ENCODE results near the gene DIMT1.
A peak's percentile ranks its signal among the peaks of the same experiment; 100 is the strongest.

DIMT1 gene

GRCh38 chr5:62403411-62404250, at the start of gene DIMT1:
Gene DIMT1, minus strand, starts transcription at chr5:62403905. Its CDS starts 133 bp downstream, at chr5:62403772.
- DNase-seq (ENCODE audit: low read depth) = peak; percentile 99

- DNase-seq (ENCODE audit: low read depth) = peak; percentile 32
Observed at GRCh38 chr5:62450259-62450658, 46.6 kb upstream of the DIMT1 start.

GRCh38 chr5:62448528-62448927, 44.8 kb upstream of the DIMT1 start:
- no peak for DNase-seq (ENCODE audit: low read depth)

GRCh38 chr5:62432621-62433064, 28.9 kb upstream of the DIMT1 start:
- no peak for DNase-seq (ENCODE audit: low read depth)

GRCh38 chr5:62431735-62432620, 28.3 kb upstream of the DIMT1 start:
- no peak for DNase-seq (ENCODE audit: low read depth)

GRCh38 chr5:62424763-62425162, 21.1 kb upstream of the DIMT1 start:
- no peak for DNase-seq (ENCODE audit: low read depth)

DNA sequence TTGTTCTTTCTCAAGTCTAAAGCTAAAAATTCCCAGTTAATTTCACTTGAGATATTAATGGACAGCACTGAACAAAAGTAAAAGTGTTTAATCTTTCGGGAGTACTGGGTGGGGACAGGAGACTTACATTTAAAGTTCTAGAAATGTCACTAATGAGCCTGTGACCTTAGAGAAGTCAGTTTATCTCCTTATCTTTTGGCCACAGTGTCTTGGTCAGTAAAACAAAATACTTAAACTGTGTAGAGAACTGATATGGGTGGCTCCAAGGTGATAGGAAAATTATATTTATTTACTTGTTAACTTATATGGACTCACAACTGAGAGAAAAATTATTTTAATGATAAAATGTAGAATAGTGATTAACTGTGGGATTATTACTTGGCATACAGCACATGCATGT, 17.7 kb upstream of the DIMT1 start:
- DNase-seq (ENCODE audit: low read depth) = no peak

- DNase-seq (ENCODE audit: low read depth) = no peak
Observed at GRCh38 chr5:62419609-62420008, 15.9 kb upstream of the DIMT1 start.

GRCh38 chr5:62418462-62419076, 14.9 kb upstream of the DIMT1 start:
- DNase-seq (ENCODE audit: low read depth) = no peak

DNA sequence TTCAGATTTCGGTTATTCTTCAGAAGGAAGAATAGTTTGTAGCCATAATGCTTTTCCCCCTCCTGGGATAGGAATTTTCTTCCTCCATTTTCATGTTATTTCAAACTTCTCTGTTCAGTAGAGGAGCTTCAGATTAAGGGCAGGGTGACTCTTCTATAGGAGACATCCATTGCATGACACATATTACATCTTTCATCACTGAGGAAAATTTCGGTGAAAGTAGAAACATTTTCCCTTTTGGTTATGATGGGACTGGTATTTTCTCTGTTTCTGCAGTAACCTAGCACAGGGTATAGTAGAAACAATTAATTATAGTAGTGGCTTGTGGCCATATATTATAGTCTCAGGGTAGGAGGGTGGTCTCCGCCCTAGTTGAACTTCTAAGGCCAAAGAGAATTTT, 10.0 kb upstream of the DIMT1 start:
- no peak for DNase-seq (ENCODE audit: low read depth)

GRCh38 chr5:62412549-62413329, 9.0 kb upstream of the DIMT1 start, which contains the start of gene IPO11:
Gene IPO11, plus strand, starts transcription at chr5:62412763. Its CDS starts 24,517 bp downstream, at chr5:62437280.
- DNase-seq (ENCODE audit: low read depth) = peak; percentile 99

DNA sequence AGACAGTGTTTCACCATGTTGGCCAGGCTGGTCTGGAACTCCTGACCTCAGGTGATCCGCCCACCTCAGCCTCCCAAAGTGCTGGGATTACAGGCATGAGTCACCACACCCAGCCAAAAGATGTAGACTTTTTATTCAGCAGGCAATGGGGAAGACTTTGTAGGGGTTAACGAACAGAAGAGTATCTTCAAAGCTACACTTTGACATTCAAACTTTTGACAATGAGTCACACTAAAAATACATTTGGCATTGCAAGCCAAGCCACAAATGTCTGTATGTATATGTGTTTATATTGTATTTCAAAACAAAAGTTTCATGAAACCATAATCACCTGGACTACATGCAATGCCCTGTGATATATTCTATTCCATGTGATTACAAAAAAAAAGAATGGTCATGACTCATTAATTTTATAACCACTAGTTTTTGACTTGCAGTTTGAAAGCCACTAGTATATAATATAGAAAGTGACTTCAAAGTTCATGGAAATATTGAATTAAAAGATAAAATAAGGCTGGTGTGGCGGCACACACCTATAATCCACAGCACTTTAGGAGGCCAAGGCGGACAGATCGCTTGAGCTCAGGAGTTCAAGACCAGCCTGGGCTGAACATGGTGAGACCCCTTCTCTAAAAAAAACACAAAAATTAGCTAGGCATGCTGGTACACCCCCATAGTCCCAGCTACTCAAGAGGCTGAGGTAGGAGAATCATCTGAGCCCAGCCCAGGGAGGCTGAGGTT, 8.3 kb downstream of the DIMT1 start:
- peak; percentile 50 for DNase-seq (ENCODE audit: low read depth)

DNA sequence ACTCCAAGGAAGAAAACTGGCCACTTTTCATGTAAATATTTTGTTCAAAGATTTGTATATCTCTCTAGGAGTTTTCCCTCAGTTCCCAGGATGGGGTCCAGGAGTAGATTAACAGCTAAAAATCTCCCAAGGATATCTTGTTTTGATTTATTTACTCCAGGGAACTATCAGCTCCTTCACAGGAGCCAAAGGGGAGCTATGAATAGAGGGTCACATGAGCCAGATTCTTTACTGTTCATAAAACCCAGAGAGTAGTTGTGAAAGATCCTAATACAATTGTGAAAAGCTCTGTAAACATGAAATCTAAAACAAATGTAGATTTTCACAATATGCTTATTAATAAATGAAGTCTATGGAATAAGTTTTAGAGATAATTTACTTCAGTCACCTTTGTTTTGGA, 16.9 kb downstream of the DIMT1 start:
- no peak for DNase-seq (ENCODE audit: low read depth)

- no peak for DNase-seq (ENCODE audit: low read depth)
Observed at GRCh38 chr5:62385816-62386400, 17.8 kb downstream of the DIMT1 start.

DNA sequence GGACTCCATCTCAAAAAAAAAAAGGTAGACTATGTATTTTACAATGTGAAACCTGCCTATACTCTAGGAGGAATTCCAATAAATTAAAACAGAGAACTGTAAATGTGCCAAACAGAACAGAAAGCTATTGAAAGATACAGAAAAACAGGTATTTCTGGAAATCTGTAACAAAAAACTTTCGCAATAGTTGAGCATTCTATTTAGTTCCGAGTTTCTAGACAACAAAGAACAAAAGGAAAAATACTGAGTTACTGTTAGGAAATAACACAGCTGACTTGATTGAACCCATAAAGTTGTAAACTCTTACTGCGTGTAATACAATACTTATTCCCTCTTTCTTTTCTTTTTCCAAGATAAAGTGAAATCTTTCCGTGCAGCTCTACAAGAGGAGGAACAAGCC, 18.6 kb downstream of the DIMT1 start:
- DNase-seq (ENCODE audit: low read depth) = no peak

- peak; percentile 31 for DNase-seq (ENCODE audit: low read depth)
Observed at GRCh38 chr5:62376064-62376463, 27.6 kb downstream of the DIMT1 start.

DNA sequence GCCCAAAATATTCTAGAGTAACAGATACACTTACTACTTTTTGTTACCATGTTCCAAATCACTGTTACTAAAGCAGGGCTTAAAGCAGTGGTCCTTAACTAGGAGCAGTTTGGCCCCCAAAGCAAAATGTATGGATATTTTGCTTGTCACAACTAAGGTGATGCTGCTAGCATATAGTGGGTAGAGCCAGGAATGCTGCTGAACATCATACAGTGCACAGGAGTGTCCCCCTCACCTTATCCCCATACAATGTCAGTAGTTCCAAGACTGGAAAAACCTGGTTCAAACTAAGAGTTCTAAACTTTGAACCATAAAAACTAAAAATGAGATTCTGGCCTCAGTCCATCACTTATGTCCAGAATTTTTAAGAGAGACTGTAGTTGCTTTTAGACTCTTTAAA, 28.1 kb downstream of the DIMT1 start:
- DNase-seq (ENCODE audit: low read depth) = no peak

- no peak for DNase-seq (ENCODE audit: low read depth)
Observed at GRCh38 chr5:62374090-62374489, 29.6 kb downstream of the DIMT1 start.

DNA sequence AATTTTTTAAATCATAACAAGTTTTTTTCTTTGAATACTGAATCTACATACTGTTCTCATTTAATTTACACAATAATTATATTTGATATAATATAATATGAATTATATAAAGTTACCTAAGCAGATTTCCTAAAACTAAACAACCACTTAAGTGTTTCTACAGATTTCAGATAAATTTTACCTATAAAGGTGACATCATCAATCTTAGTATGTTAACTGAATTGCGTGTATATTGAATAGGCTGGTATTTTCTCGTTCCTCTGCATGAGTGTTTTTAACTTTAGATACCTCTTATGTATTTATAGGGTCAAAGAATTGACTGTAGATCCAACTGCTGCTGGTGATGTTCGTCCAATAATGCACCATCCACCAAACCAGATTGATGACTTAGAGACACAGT, 30.3 kb downstream of the DIMT1 start:
- no peak for DNase-seq (ENCODE audit: low read depth)

- DNase-seq (ENCODE audit: low read depth) = no peak
Observed at GRCh38 chr5:62372600-62372999, 31.1 kb downstream of the DIMT1 start.
